Measurements from ENCODE around the gene OPN4.

- TF ChIP-seq CTCF (IDR thresholded peaks at IDR 0.05) (no peak), EZH2 (IDR thresholded peaks at IDR 0.05) (no peak), EZH2phosphoT487 (IDR thresholded peaks at IDR 0.05) (no peak)
These were observed 3.3 kb upstream of the OPN4 start for GRCh38 chr10:86651021-86651471.
